ENCODE data around the gene STAT1. TPM values are rescaled to one million over a fixed set of nuclear protein-coding genes. Genes with fewer than 3 reads are reported as not detected.

The STAT1 gene
- total RNA-seq, 1 donor from 2014 or later, result 76.5 TPM

GRCh38 chr2:190920085-190920484 lies 93.9 kb downstream of the STAT1 start:
- H3K4me1 Mint-ChIP-seq (ENCODE audit: unreplicated experiment), result peaks cover 13% of the 10 kb centered on the region
- no peak for DNase-seq (ENCODE audit: extremely low spot score, unreplicated experiment)
- no peak for TF ChIP-seq CTCF (IDR thresholded peaks at IDR 0.05)
- H3K4me3 Mint-ChIP-seq (ENCODE audit: unreplicated experiment), result no peak overlapping the region
- H3K27me3 Mint-ChIP-seq (ENCODE audit: unreplicated experiment), result no peaks in the 10 kb centered on the region
- peaks cover 8% of the 10 kb centered on the region for H3K9me3 Mint-ChIP-seq (ENCODE audit: unreplicated experiment)
- H3K27ac Mint-ChIP-seq (ENCODE audit: unreplicated experiment), result no peak overlapping the region
- peaks cover 67% of the 10 kb centered on the region for H3K36me3 Mint-ChIP-seq (ENCODE audit: unreplicated experiment)

Other genes with a start within 250 kb of the STAT1 start
- 167 and 178 TPM in 2 replicates for gene GLS, start 133.3 kb downstream of the STAT1 start, total RNA-seq
- 0.47 and 1.3 TPM in 2 replicates for gene STAT4, start 136.8 kb upstream of the STAT1 start, total RNA-seq
- gene MYO1B, start 231.2 kb upstream of the STAT1 start, total RNA-seq, result 83.9 and 91.1 TPM in 2 replicates